ENCODE data around the gene ST3GAL3.

Gene ST3GAL3

GRCh38 chr1:43878854-43879253, 171.5 kb downstream of the ST3GAL3 start:
- DNase-seq (ENCODE audit: low read depth): no peak

DNA sequence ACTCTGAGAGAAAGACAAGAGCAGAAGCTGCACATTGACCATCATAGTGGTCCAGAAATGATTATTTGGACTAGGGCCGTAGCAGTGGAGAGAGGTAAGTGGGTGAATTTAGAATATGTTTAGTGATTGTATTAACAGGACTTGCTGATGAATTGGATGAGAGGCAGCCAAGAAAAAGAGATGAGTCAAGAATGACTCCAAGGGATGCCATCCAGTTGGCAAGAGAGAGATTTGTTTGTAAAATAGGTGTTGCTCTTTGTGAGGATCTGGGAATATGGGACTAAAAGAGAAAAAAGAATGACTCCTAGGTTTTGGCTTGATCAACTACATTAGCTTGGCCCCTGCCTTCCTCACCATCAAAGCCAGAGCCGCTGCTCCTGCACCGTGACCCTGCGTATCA, 172.1 kb downstream of the ST3GAL3 start:
- no peak for DNase-seq (ENCODE audit: low read depth)

GRCh38 chr1:43879996-43880395, 172.7 kb downstream of the ST3GAL3 start:
- no peak for DNase-seq (ENCODE audit: low read depth)

GRCh38 chr1:43880604-43881003, 173.3 kb downstream of the ST3GAL3 start:
- DNase-seq (ENCODE audit: low read depth): no peak

- no peak for DNase-seq (ENCODE audit: low read depth)
Measured at GRCh38 chr1:43881415-43881814, 174.1 kb downstream of the ST3GAL3 start.

DNA sequence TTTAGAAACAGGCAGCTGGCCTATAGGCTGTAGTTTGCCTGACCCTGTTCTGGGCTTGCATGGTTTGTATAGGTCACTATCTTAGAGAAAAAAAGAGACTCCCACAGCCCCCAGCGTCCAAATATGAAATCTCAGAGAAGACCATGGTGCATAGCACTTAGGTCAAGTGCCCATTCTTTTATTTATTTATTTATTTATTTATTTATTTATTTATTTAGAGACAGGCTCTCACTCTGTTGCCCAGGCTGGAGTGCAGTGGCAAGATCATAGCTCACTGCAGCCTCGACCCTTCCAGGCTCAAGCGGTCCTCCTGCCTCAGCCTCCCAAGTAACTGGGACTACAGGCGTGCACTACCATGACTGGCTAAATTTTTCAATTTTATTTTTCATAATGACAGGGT, 175.4 kb downstream of the ST3GAL3 start:
- DNase-seq (ENCODE audit: low read depth): no peak

DNA sequence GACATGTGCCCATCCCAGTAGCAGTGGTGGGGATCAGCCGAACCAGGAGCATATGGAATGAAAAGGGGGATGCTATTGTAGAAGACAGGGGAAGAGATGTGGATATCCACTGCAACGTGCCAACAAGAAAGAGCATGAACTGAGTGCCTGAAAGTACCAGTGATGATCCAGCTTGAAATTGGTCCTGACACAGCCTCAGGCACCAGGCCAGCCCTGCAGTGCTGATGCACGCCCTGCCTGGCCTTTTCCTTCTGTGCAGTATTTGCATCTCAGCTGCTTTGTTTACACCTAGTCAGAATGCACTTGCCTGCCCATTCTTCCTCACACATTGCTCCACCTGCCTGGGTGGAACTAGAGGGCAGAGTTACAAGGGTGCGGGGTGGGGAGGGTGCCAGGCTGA, 176.0 kb downstream of the ST3GAL3 start:
- DNase-seq (ENCODE audit: low read depth): no peak

DNA sequence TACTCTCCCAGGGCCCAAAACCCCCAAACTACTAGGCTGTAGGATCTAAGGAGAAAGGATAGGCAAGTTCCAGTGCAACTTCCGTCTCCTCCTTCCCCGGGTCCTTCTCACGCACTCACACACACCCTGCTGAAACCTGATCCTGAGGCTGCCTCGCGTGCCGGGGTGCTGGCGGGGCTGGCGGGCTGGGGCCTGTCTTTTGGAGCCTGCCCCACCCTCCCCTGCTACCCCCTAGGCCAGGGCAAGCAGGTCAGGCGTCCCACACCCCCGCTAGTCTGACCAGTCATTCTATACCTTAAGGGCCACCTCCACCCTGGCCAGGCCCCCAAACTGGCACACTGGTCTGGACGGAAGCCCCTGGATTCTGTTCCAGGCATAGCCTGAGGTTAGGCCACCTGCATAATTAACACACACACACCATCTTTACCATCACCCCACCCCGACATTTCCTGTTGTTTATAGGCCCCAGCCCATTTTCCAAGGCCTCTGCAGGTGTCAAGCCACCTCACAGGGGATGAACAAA, 178.0 kb downstream of the ST3GAL3 start:
- no peak for DNase-seq (ENCODE audit: low read depth)

DNA sequence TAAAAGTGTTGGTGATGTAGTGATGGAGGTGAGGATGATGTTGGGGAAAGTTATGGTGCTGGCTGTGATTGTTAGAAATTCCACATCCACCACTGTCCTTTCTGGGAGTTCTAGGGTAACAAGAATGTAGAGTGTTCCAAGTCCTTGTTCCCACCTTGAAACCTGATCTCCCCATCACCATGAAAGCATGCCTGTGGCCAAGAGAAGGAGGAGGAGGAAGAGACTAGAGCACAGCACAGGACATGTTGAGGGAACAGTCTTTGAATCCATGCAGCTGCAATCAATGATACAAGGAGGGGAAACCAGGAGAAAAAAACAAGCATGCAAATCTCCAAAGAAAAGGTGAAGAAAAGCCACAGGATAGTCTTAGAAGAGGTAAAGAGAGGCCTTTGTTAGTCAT, 180.4 kb downstream of the ST3GAL3 start:
- DNase-seq (ENCODE audit: low read depth): no peak

- no peak for DNase-seq (ENCODE audit: low read depth)
Measured at GRCh38 chr1:43890815-43891214, 183.5 kb downstream of the ST3GAL3 start.

DNA sequence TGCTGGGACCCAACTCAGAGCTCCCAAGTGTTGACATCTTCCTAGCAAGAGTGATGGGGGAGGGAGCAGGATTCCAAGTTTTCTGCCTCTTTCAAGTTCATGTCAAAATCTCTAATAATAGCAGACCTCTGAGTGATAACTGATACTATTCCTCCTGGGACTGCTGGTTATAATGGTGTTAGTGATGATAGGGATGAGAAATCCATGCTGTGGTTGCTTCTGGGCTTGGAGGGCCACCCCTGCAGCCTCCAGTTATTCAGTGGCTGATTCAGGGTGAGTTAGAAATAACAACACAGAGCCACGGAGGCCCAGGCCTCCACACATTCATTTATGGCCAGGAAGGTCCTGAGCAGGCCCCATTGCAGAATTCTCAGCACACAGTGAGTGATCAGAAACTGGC, 185.7 kb downstream of the ST3GAL3 start:
- no peak for DNase-seq (ENCODE audit: low read depth)

DNA sequence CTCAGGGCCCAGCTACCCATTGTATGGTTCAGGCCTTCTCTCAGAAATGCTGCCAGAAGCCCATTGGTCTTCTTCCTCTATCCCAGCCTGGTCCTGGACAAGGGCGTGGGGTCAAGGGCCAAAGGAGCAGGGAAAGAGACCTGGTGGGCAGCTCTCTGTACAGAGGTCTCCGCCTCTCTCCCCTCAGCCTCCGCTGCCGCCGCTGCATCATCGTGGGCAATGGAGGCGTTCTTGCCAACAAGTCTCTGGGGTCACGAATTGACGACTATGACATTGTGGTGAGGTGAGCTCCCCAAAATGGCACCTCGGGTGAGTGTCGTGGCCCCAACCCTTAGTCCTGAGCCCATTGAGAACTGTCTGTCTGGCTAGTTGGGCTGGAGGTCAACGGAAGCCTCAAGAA, 191.6 kb downstream of the ST3GAL3 start:
- DNase-seq (ENCODE audit: low read depth): no peak

GRCh38 chr1:43900386-43900785, 193.1 kb downstream of the ST3GAL3 start:
- no peak for DNase-seq (ENCODE audit: low read depth)

GRCh38 chr1:43901196-43901961, 194.0 kb downstream of the ST3GAL3 start:
- no peak for DNase-seq (ENCODE audit: low read depth)

GRCh38 chr1:43902058-43902831, 194.9 kb downstream of the ST3GAL3 start:
- no peak for DNase-seq (ENCODE audit: low read depth)

DNA sequence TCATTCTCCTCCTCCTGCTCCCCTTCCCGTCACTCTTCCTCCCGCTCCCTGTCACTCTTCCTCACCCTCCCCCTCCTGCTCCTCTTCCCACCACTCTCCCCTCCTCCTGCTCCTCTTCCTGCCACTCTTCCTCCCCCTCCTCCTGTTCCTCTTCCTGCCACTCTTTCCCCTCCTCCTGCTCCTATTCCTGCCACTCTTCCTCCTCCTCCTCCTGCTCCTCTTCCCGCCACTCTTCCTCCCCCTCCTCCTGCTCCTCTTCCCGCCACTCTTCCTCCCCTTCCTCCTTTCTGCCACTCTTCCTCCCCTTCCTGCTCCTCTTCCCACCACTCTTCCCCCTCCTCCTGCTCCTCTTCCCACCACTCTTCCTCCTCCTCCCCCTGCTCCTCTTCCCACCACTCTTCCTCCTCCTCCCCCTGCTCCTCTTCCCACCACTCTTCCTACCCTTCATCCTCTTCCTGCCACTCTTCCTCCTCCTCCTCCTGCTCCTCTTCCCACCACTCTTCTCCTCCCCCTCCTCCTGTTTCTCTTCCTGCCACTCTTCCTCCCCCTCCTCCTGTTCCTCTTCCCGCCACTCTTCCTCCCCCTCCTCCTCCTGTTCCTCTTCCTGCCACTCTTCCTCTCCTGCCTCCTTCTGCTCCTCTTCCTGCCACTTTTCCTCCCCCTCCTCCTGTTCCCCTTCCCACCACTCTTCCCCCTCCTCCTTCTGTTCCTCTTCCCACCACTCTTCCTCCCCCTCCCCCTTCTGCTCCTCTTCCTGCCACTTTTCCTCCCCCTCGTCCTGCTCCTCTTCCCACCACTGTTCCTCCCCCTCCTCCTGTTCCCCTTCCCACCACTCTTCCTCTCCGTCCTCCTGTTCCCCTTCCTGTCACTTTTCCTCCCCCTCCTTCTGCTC, 197.6 kb downstream of the ST3GAL3 start:
- no peak for DNase-seq (ENCODE audit: low read depth)

- DNase-seq (ENCODE audit: low read depth): no peak
Measured at GRCh38 chr1:43908226-43908625, 200.9 kb downstream of the ST3GAL3 start.

DNA sequence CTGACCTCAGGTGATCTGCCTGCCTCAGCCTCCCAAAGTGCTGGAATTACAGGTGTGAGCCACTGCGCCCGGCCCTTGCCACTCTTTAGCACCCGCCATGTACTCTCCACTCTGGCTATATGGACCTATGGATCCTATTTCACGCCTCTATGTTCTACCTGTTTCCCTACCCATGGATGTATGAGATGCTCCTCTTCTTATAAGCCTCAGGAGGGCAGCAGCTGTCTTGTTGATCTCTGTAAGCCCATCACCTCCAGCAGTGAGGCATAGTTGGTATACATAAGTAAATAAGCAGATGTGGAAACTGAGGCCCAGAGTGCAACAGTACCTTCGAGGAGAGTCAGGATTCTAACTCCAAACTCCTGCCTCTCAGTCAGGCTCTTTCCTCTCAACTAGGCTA, 201.5 kb downstream of the ST3GAL3 start:
- DNase-seq (ENCODE audit: low read depth): no peak

DNA sequence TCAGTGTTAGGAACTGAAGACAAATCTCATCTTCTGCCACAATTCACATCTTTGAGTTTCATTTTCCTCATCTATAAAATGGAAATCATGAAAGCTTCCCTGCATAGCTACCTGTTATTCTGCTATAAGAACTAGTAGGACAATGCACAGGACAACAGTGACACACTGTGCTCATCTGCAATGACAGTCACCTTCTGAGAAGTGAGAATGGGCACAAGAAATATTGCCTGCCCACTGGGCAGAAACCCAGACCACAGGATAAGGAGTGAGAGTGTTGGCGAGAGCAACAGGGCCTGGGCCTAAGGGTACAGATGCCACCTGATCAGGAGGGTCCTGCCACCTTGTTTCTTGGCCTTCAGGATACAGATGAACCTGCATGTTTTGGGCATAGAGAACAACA, 203.0 kb downstream of the ST3GAL3 start:
- DNase-seq (ENCODE audit: low read depth): no peak

DNA sequence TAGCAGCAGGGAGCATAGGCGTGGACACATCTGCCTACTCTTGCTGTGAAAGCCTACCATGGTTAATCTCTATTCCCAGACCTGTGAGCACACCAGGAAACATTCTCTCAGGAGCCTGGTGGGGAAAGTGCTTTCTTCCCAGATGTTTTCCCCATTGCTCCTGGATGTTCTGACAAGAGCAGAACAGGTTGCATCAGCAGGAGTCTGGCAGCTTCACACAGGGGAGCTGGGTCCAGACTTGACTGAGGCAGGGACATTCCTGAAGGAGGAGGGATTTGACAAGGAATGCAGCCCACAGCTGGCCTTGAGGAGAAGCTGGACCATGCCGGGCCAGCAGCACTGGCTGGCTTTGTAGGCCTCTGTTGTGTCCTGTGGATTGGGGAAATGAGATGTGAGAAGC, 205.3 kb downstream of the ST3GAL3 start:
- DNase-seq (ENCODE audit: low read depth): no peak

DNA sequence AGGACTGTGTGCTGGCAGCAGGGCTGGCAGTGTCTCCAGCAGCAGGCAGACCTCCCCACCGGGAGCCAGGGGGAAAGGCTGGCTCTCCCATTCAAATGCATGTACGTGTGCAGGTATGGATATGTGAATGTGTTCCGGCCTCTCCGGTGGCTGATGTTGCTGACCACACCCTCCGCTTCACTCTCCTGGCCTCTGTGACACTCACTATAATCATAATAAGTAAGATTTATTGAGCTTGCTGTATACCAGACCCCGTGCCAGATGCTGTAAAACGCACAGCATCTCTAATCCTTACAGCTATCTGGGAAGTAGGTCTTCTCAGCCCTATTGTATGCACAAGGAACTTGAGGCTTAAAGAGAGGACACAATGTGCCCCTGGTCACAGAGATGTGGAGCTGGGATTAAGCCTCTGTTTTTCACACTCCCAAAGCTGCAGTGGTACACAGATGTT, 205.7 kb downstream of the ST3GAL3 start:
- DNase-seq (ENCODE audit: low read depth): no peak

GRCh38 chr1:43913666-43914360, 206.5 kb downstream of the ST3GAL3 start:
- DNase-seq (ENCODE audit: low read depth): no peak
